Adipocyte (in vitro differentiated cells): ENCODE data around the gene NFAM1.

Experiments
- DNase-seq: peaks from one replicate; pipeline ENCODE4 v3.0.0-alpha.2; 2015; ENCODE audit warnings: low read depth
- H3K27me3 ChIP-seq: replicated peaks from 2 replicates; pipeline ENCODE4 v1.7.0; 2013; ENCODE audit warnings: mild to moderate bottlenecking, low read length, moderate library complexity; ENCODE audit not compliant: control insufficient read depth, insufficient read depth
- H3K36me3 ChIP-seq: 2 replicates; pipeline ENCODE4 v1.7.0; 2013; ENCODE audit warnings: low read length, mild to moderate bottlenecking, moderate library complexity; ENCODE audit not compliant: control insufficient read depth, insufficient read depth, severe bottlenecking
- H3K4me1 ChIP-seq: 2 replicates; pipeline ENCODE4 v1.7.0; 2013; ENCODE audit warnings: mild to moderate bottlenecking, low read length, moderate library complexity; ENCODE audit not compliant: control insufficient read depth, insufficient read depth
- H3K4me3 ChIP-seq: 2 replicates; pipeline ENCODE4 v1.7.0; 2013; ENCODE audit warnings: mild to moderate bottlenecking, low read length, moderate library complexity
- H3K9ac ChIP-seq: 2 replicates; pipeline ENCODE4 v1.7.0; 2013; ENCODE audit warnings: mild to moderate bottlenecking, low read length, moderate library complexity
- H3K9me3 ChIP-seq: 2 replicates; pipeline ENCODE4 v1.7.0; 2013; ENCODE audit warnings: mild to moderate bottlenecking, low read length, moderate library complexity; ENCODE audit not compliant: control insufficient read depth

The NFAM1 gene

GRCh38 chr22:42389143-42389542 lies 43.1 kb downstream of the NFAM1 start:
- Histone ChIP-seq H3K9me3 (no peaks in the 10 kb centered on the region), H3K4me1 (no peaks in the 10 kb centered on the region), H3K4me3 (no peak overlapping the region), H3K27me3 (peaks cover 17% of the 10 kb centered on the region), H3K36me3 (no peaks in the 10 kb centered on the region), H3K9ac (no peak overlapping the region)
- DNase-seq: no peak

- no peaks in the 10 kb centered on the region for H3K36me3 ChIP-seq
- no peaks in the 10 kb centered on the region for H3K4me1 ChIP-seq
- no peak for DNase-seq
- H3K9me3 ChIP-seq: no peaks in the 10 kb centered on the region
- no peak overlapping the region for H3K4me3 ChIP-seq
- H3K27me3 ChIP-seq: peaks cover 20% of the 10 kb centered on the region
- H3K9ac ChIP-seq: no peak overlapping the region
These were observed 43.9 kb downstream of the NFAM1 start for GRCh38 chr22:42388130-42388797.

DNA sequence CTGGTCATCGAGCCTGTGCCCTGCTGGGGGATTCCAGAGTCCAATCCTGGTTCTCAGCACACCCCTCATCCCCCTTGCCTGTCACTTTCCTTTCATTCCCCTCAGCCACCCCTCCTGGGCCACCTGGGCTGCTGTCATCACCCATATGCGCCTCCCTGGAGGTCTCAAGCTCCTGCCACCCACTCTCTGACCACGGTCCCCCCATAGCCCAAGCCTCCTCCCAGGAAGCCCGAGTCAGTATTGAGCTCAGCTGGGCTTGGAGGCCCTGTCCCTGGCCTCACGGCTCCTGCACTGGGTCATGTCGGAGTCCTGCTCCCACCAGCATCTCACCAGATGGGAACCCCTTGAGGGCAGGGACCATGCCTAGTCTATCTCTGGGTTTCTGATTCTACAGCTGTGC lies 44.6 kb downstream of the NFAM1 start:
- Histone ChIP-seq H3K9me3 (no peaks in the 10 kb centered on the region), H3K4me3 (no peak overlapping the region), H3K9ac (no peak overlapping the region), H3K4me1 (no peaks in the 10 kb centered on the region), H3K27me3 (peaks cover 23% of the 10 kb centered on the region), H3K36me3 (no peaks in the 10 kb centered on the region)
- DNase-seq: no peak

DNA sequence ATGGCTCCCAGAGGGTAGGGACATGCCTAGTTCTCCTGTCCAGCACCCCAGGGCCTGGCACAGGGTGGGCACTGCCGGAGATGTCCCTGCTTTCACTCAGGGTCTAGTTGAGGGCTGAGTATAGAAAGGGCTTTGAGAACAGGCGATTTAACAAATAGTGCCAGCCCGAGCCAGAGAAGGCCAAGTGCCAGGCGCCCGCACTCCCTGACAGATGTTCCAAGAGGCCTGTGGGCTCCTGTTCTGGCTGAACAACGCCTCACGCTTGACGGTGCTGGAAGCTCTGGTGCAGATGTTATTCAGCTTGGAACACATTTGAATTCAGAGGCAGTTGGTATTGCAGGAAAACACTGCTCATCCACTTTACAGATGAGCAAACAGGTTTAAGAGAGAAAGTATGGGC lies 46.5 kb downstream of the NFAM1 start:
- Histone ChIP-seq H3K4me3 (no peak overlapping the region), H3K4me1 (no peaks in the 10 kb centered on the region), H3K9ac (no peak overlapping the region), H3K27me3 (peaks cover 27% of the 10 kb centered on the region), H3K9me3 (no peaks in the 10 kb centered on the region), H3K36me3 (no peaks in the 10 kb centered on the region)
- no peak for DNase-seq

DNA sequence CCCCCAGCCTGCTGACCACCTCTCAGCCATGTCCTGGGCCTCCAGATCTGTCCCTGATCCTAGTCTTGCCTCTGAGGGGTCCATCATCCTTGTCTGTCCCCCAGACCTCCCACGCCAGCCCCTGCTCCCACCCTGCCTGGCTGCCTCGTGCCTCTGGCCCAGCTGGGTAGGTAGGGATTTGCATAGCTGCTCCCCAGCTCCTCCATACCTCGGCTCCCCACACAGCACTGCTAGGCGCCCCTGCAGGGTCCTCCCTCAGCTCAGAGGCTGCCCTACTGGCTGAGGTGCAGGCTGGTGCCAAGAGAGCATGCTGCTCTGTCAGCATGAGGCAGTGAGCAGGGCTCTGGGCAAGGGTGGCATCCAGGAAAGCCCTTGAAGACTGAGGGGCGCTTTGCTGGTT lies 47.7 kb downstream of the NFAM1 start:
- H3K27me3 ChIP-seq: peaks cover 33% of the 10 kb centered on the region
- no peak overlapping the region for H3K9ac ChIP-seq

DNA sequence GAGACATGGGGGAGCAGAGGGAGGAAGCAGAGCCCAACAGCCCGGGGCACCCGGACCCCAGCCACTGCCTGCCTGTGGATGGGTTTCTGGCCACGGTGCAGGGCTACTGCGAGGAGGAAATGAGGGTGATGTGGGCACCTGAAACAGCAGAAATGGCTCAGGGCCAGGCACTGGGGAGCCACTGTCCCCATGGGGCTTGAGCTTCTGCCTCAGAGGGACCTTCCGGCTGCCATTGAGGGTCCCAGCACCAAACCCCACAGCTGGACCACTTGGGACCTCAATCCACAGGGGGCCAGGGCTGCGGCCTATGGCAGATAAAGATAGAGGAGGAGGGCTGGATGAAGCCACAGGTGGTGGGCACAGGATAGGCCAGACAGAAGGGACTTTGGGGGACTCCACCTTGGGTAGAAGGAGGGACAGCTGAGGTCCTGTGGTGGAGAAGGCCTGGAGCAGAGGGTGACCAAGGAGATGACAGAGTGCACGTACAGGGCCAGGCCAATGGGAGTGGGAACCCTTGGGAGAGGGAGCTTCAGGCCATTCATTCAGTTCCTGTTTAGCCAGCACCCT lies 48.3 kb downstream of the NFAM1 start:
- no peaks in the 10 kb centered on the region for H3K9me3 ChIP-seq
- no peaks in the 10 kb centered on the region for H3K4me1 ChIP-seq
- no peak overlapping the region for H3K9ac ChIP-seq
- H3K4me3 ChIP-seq: no peak overlapping the region
- H3K36me3 ChIP-seq: no peaks in the 10 kb centered on the region
- DNase-seq: no peak
- peaks cover 35% of the 10 kb centered on the region for H3K27me3 ChIP-seq

More for the DNA sequence above, 47.7 kb downstream of the NFAM1 start:
- no peaks in the 10 kb centered on the region for H3K4me1 ChIP-seq
- no peaks in the 10 kb centered on the region for H3K36me3 ChIP-seq
- no peak overlapping the region for H3K4me3 ChIP-seq
- no peaks in the 10 kb centered on the region for H3K9me3 ChIP-seq
- DNase-seq: no peak

DNA sequence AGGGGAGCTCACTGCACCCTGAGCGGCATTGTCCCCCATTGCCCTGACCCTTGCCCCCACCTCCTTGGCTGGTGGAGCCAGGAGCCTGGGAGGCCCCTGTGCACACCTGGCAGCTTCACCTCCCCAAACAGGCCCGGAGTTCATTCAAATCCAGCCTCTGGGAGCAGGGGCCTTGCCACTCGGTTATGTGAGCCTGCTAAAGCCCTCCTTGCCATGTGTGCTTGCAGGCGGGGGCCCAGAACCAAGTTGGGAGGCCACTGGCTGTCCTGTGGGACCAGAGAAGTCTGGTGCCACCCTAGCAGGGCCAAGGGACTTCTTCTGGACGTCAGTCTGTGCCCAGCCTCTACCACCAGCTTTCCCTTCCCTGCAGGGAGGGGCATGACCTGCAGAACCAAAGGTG lies 48.9 kb downstream of the NFAM1 start:
- H3K4me3 ChIP-seq: no peak overlapping the region
- peaks cover 34% of the 10 kb centered on the region for H3K27me3 ChIP-seq
- H3K36me3 ChIP-seq: no peaks in the 10 kb centered on the region
- H3K9me3 ChIP-seq: no peaks in the 10 kb centered on the region
- no peaks in the 10 kb centered on the region for H3K4me1 ChIP-seq
- DNase-seq: no peak
- H3K9ac ChIP-seq: no peak overlapping the region

GRCh38 chr22:42380769-42381551 lies 51.2 kb downstream of the NFAM1 start:
- Histone ChIP-seq H3K9me3 (no peaks in the 10 kb centered on the region), H3K27me3 (peaks cover 32% of the 10 kb centered on the region), H3K4me1 (peaks cover 9% of the 10 kb centered on the region), H3K9ac (no peak overlapping the region), H3K4me3 (no peak overlapping the region), H3K36me3 (no peaks in the 10 kb centered on the region)
- no peak for DNase-seq

DNA sequence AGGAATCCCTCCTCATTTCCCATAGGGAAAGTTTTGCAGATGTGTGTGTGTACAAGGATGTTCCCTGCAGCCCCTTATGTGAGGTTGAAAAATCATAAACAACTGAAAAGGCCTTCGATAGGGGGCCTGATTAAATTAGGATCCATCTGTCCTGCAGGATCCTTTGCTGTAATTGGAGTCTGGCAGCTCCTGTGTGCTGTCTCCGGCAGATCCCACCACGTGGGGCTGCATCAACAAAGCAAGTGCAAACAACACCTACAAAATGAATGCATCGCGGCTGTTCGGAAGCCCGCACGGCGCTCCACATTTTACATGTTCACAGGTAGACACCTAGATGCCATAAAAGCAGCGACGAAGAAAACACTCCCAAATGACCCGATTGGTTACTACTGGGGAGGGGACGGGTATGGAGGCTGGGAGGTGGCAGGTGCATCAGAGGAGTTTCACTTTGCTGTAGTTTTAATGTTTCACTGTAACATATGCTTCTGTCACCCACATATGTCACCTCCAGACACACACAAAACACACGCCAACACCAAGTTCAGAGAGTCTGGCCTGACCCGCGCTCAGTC lies 52.2 kb downstream of the NFAM1 start:
- Histone ChIP-seq H3K27me3 (peaks cover 32% of the 10 kb centered on the region), H3K9me3 (no peaks in the 10 kb centered on the region)
- DNase-seq: no peak

GRCh38 chr22:42376711-42377554 lies 55.3 kb downstream of the NFAM1 start:
- Histone ChIP-seq H3K4me1 (peaks cover 14% of the 10 kb centered on the region), H3K27me3 (peaks cover 14% of the 10 kb centered on the region), H3K4me3 (no peak overlapping the region), H3K9ac (no peak overlapping the region), H3K36me3 (no peaks in the 10 kb centered on the region), H3K9me3 (no peaks in the 10 kb centered on the region)
- peak; percentile 74 for DNase-seq

More for the DNA sequence above, 52.2 kb downstream of the NFAM1 start:
- no peaks in the 10 kb centered on the region for H3K36me3 ChIP-seq
- peaks cover 10% of the 10 kb centered on the region for H3K4me1 ChIP-seq
- no peak overlapping the region for H3K9ac ChIP-seq
- no peak overlapping the region for H3K4me3 ChIP-seq
